Liver (tissue), 9 donors: Measurements from ENCODE around the gene MBLAC1. TPM values are rescaled to one million over a fixed set of nuclear protein-coding genes. Genes with fewer than 3 reads are reported as not detected.
A peak's percentile ranks its signal among the peaks of the same experiment; 100 is the strongest.

ENCODE experiments used
- DNase-seq: peaks from one replicate; pipeline ENCODE4 v3.0.0-alpha.2; 2017; ENCODE audit warnings: low spot score
- H3K27ac ChIP-seq, 2 donors: one replicate each; pipeline ENCODE4 v1.7.0; 2013; ENCODE audit warnings: inconsistent platforms in 2 of 2, low read length in 2 of 2, control low read depth in 1 of 2, low read depth in 1 of 2, mild to moderate bottlenecking in 1 of 2
- H3K27me3 ChIP-seq, 4 donors: one replicate each; pipeline versions ENCODE4 v1.6.1 to v1.7.0; 2013; ENCODE audit warnings: low read length in 3 of 4, inconsistent platforms in 1 of 4, mild to moderate bottlenecking in 1 of 4, moderate library complexity in 1 of 4; ENCODE audit not compliant: control insufficient read depth in 4 of 4, insufficient read depth in 4 of 4
- H3K36me3 ChIP-seq, 4 donors: one replicate each; pipeline versions ENCODE4 v1.6.1 to v1.7.0; 2013; ENCODE audit warnings: low read length in 3 of 4, mild to moderate bottlenecking in 3 of 4, low read depth in 1 of 4, moderate library complexity in 1 of 4; ENCODE audit not compliant: control insufficient read depth in 4 of 4, insufficient read depth in 3 of 4
- H3K4me1 ChIP-seq, 4 donors: one replicate each; pipeline versions ENCODE4 v1.6.1 to v1.7.0; 2013; ENCODE audit warnings: low read length in 3 of 4, mild to moderate bottlenecking in 3 of 4, moderate library complexity in 1 of 4; ENCODE audit not compliant: control insufficient read depth in 4 of 4, insufficient read depth in 4 of 4
- H3K4me3 ChIP-seq, 3 donors: one replicate each; pipeline versions ENCODE4 v1.6.1 to v1.7.0; 2013; ENCODE audit warnings: low read length in 3 of 3, control low read depth in 1 of 3, low read depth in 1 of 3, mild to moderate bottlenecking in 1 of 3
- H3K9ac ChIP-seq, 2 donors: one replicate each; pipeline ENCODE4 v1.7.0; 2013; ENCODE audit warnings: low read length in 2 of 2, mild to moderate bottlenecking in 2 of 2, moderate library complexity in 2 of 2, control low read depth in 1 of 2, low read depth in 1 of 2
- H3K9me3 ChIP-seq, 4 donors: one replicate each; pipeline versions ENCODE4 v1.6.1 to v1.7.0; 2013; ENCODE audit warnings: low read length in 3 of 4; ENCODE audit not compliant: control insufficient read depth in 4 of 4
- ATF3 ChIP-seq: IDR thresholded peaks from 2 replicates; pipeline ENCODE4 v1.6.1; 2016; ENCODE audit warnings: antibody characterized with exemption
- EGR1 ChIP-seq, 2 donors: IDR thresholded peaks; 2 replicates each; pipeline ENCODE4 v1.6.1; 2016 to 2018; ENCODE audit warnings: antibody characterized with exemption in 2 of 2, low read depth in 2 of 2
- FOXA1 ChIP-seq: IDR thresholded peaks from 2 replicates; pipeline ENCODE4 v1.6.1; 2016; ENCODE audit warnings: antibody characterized with exemption
- FOXA2 ChIP-seq: IDR thresholded peaks from 2 replicates; pipeline ENCODE4 v1.6.1; 2016; ENCODE audit warnings: antibody characterized with exemption
- GABPA ChIP-seq, 2 donors: IDR thresholded peaks in 1 of 2; conservative IDR thresholded peaks in 1 of 2; 2 replicates each; pipeline ENCODE4 v1.6.1; 2016; ENCODE audit warnings: antibody characterized with exemption in 2 of 2, mild to moderate bottlenecking in 1 of 2, moderate library complexity in 1 of 2
- HNF4A ChIP-seq, 2 donors: conservative IDR thresholded peaks; 2 replicates each; pipeline ENCODE4 v1.6.1; 2016; ENCODE audit warnings: antibody characterized with exemption in 2 of 2, mild to moderate bottlenecking in 2 of 2
- HNF4G ChIP-seq: IDR thresholded peaks from 2 replicates; pipeline ENCODE4 v1.6.1; 2016; ENCODE audit warnings: antibody characterized with exemption
- JUND ChIP-seq, 2 donors: IDR thresholded peaks; 2 replicates each; pipeline ENCODE4 v1.6.1; 2016; ENCODE audit warnings: antibody characterized with exemption in 2 of 2
- NR2F2 ChIP-seq: IDR thresholded peaks from 2 replicates; pipeline ENCODE4 v1.6.1; 2016; ENCODE audit warnings: antibody characterized with exemption
- RAD21 ChIP-seq, 2 donors: IDR thresholded peaks; 2 replicates each; pipeline ENCODE4 v1.6.1; 2016; ENCODE audit warnings: antibody characterized with exemption in 2 of 2, mild to moderate bottlenecking in 2 of 2
- REST ChIP-seq: IDR thresholded peaks from 2 replicates; pipeline ENCODE4 v1.6.1; 2016; ENCODE audit warnings: antibody characterized with exemption, mild to moderate bottlenecking
- RXRA ChIP-seq, 2 donors: IDR thresholded peaks; 2 replicates each; pipeline ENCODE4 v1.6.1; 2017 to 2018; ENCODE audit warnings: antibody characterized with exemption in 2 of 2, mild to moderate bottlenecking in 1 of 2
- SP1 ChIP-seq: IDR thresholded peaks from 2 replicates; pipeline ENCODE4 v1.6.1; 2018; ENCODE audit warnings: antibody characterized with exemption, mild to moderate bottlenecking
- TAF1 ChIP-seq: conservative IDR thresholded peaks from 2 replicates; pipeline ENCODE4 v1.6.1; 2016; ENCODE audit warnings: antibody characterized with exemption, mild to moderate bottlenecking
- YY1 ChIP-seq: IDR thresholded peaks from 2 replicates; pipeline ENCODE4 v1.6.1; 2016; ENCODE audit warnings: antibody characterized with exemption, mild to moderate bottlenecking
- ZBTB33 ChIP-seq: IDR thresholded peaks from 2 replicates; pipeline ENCODE4 v1.6.1; 2016; ENCODE audit warnings: antibody characterized with exemption
- WGBS: extraction: QIAGEN DNeasy Blood & Tissue Kit; methylation state at CpG from one replicate; pipeline ENCODE4 v1.1.7; 2013; 5-methylcytosine and 5-hydroxymethylcytosine counted together
- polyA plus RNA-seq, 2 donors: library from polyadenylated mRNA; stranded (reverse) in 1 of 2; unstranded in 1 of 2; fragments of 200-250 nt in 1 of 2; fragments of >200 nt in 1 of 2; fragmentation: Nextera tagmentation in 1 of 2; extraction: Ambion mirVana in 1 of 2; gene quantifications; one replicate each; pipeline versions ENCODE4 v1.2.1 to v1.2.3, GENCODE V29; 2013 to 2015
- total RNA-seq, 2 donors: library from RNA; depleted of rRNA; stranded (reverse); fragments of >200 nt; gene quantifications; one replicate each; pipeline ENCODE4 v1.2.3, GENCODE V29; 2014
- TF ChIP-seq, protein P1 (sequence below): fragments of 150-350 bp; IDR thresholded peaks from 2 replicates; pipeline ENCODE4 v1.5.1; 2017; ENCODE audit warnings: improper control_type of control experiment, low read depth, low read length; ENCODE audit not compliant: missing input control
- TF ChIP-seq, protein P2 (sequence below): IDR thresholded peaks from 2 replicates; pipeline ENCODE4 v1.6.1; 2016; ENCODE audit warnings: antibody characterized with exemption
- donor health status: healthy.
- donor health status: healthy.
- donor health status: healthy.
- donor health status: healthy.
- donor health status: healthy.

Gene MBLAC1
- total and polyA plus RNA-seq, 4 donors, result 1.0 to 1.4 (median 1.3) TPM

- TF ChIP-seq NR2F2 (peak; percentile 46), TAF1 (peak; percentile 39), SP1 (peak; percentile 67), RAD21 (IDR thresholded peaks at IDR 0.05) (peak in 1 of 2 donors; percentile 39), HNF4G (no peak), EGR1 (IDR thresholded peaks at IDR 0.05; ENCODE audit: low read depth in 2 of 2) (peak; percentile 44 to 64)
Measured at GRCh38 chr7:100100420-100101015, 26.2 kb upstream of the MBLAC1 start (continued).

- H3K4me1 ChIP-seq, result peaks cover 0 to 20% (median 14%) of the 10 kb centered on the region in 4 donors
- H3K4me3 ChIP-seq, result peak within 1 kb of the TSS; percentile 81 to 87 (median 82)
- H3K9me3 ChIP-seq, result no peaks in the 10 kb centered on the region
- peak within 1 kb of the TSS; percentile 64 to 89 for H3K9ac ChIP-seq
- no peak for TF ChIP-seq JUND (IDR thresholded peaks at IDR 0.05)
- TF ChIP-seq, protein P1, sequence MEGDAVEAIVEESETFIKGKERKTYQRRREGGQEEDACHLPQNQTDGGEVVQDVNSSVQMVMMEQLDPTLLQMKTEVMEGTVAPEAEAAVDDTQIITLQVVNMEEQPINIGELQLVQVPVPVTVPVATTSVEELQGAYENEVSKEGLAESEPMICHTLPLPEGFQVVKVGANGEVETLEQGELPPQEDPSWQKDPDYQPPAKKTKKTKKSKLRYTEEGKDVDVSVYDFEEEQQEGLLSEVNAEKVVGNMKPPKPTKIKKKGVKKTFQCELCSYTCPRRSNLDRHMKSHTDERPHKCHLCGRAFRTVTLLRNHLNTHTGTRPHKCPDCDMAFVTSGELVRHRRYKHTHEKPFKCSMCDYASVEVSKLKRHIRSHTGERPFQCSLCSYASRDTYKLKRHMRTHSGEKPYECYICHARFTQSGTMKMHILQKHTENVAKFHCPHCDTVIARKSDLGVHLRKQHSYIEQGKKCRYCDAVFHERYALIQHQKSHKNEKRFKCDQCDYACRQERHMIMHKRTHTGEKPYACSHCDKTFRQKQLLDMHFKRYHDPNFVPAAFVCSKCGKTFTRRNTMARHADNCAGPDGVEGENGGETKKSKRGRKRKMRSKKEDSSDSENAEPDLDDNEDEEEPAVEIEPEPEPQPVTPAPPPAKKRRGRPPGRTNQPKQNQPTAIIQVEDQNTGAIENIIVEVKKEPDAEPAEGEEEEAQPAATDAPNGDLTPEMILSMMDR, result no peak
- TF ChIP-seq HNF4A (conservative IDR thresholded peaks at IDR 0.05), result peak; percentile 18 to 38
- peak; percentile 71 for TF ChIP-seq YY1
- TF ChIP-seq GABPA (IDR thresholded peaks at IDR 0.05 in 1 of 2, conservative IDR thresholded peaks at IDR 0.05 in 1 of 2), result peak in 1 of 2 donors; percentile 84
- TF ChIP-seq REST, result no peak
- peak; percentile 75 for TF ChIP-seq SP1
- TF ChIP-seq EGR1 (IDR thresholded peaks at IDR 0.05; ENCODE audit: low read depth in 2 of 2), result peak in 1 of 2 donors; percentile 48
- no peak for TF ChIP-seq NR2F2
- TF ChIP-seq FOXA1, result no peak
- no peak for TF ChIP-seq ATF3
- TF ChIP-seq ZBTB33, result no peak
- no peak for TF ChIP-seq TAF1
- no peak for TF ChIP-seq FOXA2
- TF ChIP-seq HNF4G, result no peak
- no peak for TF ChIP-seq RAD21 (IDR thresholded peaks at IDR 0.05)
- TF ChIP-seq RXRA (IDR thresholded peaks at IDR 0.05), result peak in 1 of 2 donors; percentile 4
- TF ChIP-seq, protein P2, sequence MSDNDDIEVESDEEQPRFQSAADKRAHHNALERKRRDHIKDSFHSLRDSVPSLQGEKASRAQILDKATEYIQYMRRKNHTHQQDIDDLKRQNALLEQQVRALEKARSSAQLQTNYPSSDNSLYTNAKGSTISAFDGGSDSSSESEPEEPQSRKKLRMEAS, result no peak
- H3K36me3 ChIP-seq, result peaks cover 11 to 39% (median 26%) of the 10 kb centered on the region in 4 donors
- peak; percentile 98 for DNase-seq
- under 1% methylated on average over 80 of the region's 80 CpGs for WGBS
- peak within 1 kb of the TSS; percentile 90 to 94 for H3K27ac ChIP-seq
- no peaks in the 10 kb centered on the region for H3K27me3 ChIP-seq
Measured at GRCh38 chr7:100101016-100101862, 25.5 kb upstream of the MBLAC1 start, which contains the start of the genes AP4M1 and MCM7. TSS of gene AP4M1 (plus strand) at chr7:100101643. CDS start at chr7:100101715, 72 bp downstream. TSS of gene MCM7 (minus strand) at chr7:100101397. CDS start at chr7:100101294, 103 bp downstream.
